ENCODE data around the gene STAT4.

The STAT4 gene

DNA sequence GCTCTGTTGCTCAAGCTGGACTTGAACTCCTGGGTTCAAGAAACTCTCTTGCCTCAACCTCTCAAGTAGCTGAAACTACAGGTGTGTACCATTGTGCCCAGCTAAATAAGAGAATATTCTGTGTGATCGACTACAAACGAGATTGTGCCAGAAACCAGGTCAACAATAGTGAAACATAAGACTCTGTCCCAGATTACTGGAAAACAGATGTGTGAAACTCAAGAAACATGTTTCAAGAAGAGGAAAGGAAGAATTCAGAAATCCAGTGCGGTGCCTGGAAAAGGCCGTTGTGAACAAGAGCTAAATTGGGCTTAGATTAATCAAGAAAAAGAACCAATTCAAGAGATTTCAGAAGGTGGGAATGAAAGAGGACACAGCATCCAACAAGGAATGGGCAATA lies 113.4 kb downstream of the STAT4 start:
- DNase-seq = no peak

DNA sequence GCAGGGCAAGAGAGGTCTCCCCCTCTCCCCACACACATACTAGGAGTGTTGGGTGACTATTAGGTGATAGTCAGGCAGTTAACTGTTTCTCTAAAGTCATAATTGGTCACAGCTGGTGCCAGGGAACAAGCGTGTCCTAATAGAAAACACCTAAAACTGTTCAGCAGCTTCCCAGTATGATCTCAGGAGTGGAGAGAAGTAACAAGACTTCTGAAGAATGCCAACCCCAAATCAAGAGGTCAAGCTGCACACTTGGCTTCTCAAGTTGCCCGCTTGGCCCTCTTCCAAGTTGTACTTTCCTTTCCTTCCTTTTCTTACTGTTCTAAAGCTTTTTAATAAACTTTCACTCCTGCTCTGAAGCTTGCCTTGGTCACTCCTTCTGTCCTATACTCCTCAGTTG lies 114.4 kb downstream of the STAT4 start:
- DNase-seq = no peak

DNA sequence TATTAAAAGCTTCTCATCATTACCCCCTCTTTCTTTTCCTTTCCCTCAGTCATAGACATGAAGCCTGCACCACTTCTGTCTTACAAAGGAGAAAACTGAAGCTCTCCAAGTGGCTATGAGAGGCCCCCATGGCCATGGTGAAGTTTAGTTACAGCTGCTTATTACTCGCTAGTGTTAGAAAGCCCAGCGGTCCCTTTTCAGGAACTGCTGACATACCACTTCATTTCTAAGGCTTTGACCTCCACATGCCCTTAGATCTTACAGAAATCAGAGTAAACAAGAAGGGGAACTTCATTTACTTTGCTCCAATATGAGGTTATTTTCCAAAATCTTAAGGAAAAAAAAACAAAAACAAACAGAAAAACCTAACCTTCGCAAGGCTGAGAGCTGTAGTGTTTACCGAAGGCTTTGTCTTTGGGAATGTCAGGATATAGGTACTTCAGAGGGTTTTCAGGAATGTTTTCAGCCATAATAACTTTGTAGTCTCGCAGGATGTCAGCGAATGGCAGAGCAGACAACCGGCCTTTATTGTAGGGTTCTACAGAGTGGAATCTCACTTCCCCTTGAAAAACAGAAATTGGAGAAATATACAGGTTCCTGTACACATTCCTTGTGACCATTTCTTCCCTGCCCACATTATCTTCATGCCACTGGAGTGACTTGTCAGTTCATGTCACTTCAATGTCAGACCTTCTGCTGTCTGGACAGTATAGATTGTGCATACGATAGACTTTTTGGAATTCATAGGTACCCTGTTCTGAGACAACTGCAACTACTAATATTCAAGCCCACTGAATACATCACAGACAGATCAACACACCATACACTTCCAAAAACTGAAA lies 118.0 kb downstream of the STAT4 start:
- DNase-seq = no peak

DNA sequence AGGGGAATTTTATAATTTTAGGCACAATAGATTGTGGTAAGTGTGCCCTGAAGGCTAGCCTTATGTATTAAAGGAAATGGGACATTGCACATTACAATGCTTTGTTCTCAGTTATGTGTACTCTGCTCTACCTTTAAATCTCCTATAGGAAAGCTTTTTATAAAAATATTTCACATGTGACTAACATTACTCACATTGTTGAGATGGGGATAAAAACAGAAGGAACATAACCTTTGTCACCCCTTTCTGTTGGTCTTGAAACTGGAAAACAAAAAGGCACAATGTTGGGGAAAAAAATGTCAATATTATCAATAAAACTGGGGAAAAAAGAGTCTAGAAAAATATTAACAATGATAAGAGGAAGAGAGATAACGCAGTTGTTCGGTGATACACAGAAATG lies 119.5 kb downstream of the STAT4 start:
- DNase-seq = no peak

DNA sequence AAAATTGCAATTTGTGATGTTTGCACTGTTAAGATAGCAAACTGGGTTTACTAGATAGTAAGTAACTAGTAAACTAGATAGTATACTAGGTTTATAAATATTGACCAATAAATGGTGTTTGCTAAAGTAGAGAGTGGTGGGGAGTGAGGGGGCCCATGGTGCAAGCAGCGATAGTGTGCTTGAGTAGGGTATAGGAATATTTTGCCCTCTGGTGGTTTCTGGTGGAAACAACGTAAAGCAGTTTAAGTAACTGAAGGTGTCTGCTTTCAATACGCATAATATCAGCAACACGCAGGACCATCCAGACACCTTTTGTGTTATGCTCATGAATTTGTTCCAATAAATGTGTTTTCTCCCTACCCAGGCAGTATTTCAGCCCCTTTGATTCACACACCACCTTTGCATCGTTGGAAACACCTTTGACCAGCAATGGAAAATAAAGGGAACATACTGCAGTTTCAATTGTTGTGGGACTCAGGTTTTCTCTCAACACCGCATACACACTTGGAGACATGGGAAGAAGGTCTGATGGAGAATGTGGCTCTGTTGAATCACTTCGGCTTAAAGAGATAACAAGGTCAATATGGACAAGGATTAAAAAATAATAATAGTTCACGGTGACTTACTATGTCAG lies 120.2 kb downstream of the STAT4 start:
- peak; percentile 84 for DNase-seq

DNA sequence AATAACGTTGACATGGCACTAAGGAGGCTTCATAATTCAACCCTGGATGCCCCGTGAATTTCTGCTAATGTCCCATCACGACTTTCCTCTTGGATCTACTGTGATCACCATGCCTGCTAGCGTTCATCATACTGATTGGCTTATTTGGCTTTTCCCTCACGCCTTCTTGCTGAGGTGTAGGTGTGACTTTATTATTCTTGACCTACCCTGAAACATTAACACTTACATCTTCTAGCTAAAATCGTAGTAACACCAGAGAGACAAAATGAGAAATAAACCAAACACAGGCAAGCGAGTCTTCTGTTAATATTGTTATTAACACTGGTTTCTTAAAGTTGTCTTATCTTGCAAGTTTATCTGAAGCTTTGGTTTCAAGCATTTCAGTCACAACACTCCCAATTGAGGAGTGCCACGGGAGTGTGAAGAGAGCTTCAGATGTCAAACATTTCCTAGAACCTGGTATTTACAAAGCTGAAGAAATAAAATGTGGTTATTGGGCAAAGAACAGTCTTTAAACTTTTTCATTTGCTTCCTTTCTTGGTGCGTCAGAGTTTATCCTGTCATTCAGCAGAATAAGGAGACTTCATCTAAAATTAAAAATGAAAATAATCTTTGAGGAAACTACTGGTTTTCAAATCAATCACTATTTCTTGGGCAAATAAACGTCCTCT lies 121.4 kb downstream of the STAT4 start:
- DNase-seq = no peak

DNA sequence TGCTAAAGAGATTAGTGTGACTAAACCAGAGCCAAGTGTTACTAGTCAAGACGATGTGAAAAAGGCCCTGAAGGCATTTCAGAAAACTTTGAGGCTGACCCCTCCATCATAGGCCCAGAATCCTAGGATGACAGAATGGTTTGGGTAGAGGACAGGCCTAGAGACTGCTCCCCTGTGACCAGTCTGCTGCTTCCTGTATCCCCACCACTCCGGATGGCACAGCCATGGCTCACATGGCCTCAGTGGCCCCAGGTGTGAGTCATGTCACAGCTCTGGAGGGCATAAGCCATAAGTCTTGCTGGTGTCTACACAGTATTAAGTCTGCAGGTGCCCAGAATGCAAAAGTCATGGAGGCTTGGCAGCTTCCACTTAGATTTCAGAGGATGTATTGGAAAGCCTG lies 124.4 kb downstream of the STAT4 start:
- DNase-seq = no peak

DNA sequence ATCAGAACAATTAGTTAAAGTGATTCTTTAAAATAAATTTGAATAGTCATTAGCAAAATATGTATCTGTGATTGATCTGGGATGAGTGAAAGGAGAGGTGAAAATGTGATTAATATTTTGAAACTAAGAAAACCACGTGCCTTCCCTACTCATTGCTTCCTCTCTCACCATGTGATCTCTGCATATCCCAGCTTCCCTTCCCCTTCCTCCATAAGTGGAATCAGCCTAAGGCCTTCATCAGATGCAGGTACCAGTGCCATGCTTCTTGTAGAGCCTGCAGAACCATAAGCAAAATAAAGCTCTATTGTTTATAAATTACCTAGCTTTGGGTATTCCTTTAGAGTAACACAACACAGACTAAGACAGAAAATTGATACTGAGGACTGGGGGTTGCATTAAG lies 125.7 kb downstream of the STAT4 start:
- no peak for DNase-seq

DNA sequence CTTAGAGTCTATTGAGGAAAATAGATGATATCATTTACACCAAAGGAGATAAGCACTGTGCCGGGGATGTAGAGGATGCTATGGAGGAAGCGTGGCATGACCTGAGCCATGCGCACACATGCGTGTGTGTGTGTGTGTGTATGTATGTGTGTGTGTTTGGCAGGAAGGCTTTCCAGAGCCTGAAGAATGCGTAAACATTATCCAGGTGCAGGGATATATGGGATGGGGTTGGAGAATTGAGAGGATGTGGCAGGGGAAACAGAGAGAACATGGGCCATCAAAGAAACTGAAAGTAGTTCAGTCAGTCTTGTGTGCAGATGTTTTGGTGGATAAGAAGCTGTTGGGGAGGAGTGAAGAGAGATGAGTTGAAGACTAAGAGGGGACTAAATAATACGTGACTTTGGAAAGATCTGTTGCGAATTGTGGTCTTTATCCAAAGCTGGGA lies 127.5 kb downstream of the STAT4 start:
- DNase-seq = peak; percentile 81

DNA sequence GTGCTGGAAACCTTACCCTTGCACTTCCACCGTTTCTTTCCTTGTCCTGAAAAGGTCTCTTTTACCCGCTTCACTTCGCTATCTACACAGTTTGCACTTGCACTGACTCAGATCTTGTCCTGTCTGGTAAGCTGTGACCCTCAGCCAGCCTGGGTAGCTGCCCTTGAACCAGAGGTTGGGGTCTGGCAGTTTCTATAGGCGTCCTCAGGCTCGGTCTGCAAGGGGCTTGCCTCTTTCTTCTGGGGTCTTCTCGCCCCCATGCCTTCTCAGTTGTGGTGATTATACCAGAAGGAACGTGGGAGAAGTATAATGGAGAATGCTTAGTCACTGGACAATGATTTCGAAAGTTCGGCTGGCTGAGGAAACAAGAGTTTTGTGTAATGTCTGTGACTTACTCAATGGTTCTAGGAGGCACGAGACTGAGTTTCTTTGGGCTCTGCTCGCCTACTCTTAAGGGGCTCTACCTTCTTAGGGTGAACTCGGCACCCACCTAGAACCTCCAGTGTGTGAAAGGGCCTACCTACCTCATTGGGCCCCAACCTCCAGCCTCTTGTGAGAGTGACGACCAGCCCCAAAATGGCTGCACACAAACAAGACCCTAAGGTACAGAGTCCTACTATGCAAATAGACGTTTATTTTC lies 129.9 kb downstream of the STAT4 start:
- peak; percentile 74 for DNase-seq

DNA sequence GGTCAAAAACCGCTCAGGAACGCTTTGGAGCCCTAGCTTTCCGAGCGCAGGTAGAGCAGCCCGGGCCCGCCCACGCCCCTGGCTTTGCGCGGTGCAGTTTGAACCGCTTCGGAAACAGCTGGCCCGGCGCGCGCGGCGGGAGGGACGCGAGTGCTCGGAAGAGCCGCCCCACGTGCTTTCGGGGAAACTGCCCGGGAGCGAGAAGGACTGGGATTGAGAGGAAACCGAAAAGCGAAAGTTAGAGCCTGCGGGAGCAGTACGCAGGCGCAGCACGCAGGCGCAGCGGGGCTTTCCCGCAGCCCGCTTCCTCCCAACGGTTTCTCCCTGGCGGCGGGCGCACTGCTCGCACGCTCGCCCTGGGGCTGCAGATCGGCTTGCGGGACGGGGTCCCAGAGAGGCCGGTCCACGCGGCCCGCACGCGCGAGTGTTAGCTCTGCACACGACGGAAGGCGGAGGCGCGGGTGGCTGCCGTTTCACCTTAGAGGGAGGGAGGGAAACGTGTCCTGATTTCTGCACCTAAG lies 130.5 kb downstream of the STAT4 start:
- peak; percentile 97 for DNase-seq

DNA sequence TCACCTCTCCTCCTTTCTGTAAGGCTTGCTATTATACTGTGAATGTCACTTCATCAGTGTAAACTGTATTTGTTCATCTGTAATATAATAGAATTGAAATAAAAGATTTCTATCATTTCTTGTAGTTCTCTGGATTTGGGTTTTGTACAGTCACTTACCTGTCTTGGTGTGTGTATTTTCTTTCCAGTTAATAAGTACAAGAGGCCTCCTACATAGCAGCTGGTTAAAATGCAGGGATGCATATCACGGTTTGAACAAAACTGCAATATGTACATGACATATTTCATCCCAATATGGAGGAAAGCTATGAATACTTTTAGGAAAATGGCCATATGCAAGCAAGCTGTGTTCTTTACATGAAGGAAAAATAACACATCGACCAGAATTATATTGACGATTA lies 131.4 kb downstream of the STAT4 start:
- no peak for DNase-seq

DNA sequence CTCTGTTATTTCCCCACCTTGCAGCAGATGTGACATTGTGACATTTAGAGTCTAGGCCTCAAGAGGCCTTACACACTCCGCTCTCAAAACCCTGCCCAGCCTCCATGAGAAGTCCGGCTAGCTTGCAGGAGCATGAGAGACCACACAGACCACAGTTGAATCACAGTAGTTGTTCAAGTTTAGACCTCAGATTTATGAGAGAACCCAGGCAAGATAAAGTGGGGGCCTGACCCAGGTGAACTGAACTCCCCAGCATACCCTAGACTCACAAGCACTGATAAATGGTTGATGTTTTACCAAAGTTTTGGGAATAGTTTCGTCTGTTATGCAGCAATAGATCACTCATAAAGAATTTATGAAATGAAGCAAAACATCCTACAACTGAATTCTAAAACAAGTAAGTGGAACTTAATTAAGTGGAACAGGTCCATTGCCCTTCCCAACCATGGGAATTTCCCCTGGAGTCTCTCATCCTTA lies 132.1 kb downstream of the STAT4 start:
- no peak for DNase-seq

DNA sequence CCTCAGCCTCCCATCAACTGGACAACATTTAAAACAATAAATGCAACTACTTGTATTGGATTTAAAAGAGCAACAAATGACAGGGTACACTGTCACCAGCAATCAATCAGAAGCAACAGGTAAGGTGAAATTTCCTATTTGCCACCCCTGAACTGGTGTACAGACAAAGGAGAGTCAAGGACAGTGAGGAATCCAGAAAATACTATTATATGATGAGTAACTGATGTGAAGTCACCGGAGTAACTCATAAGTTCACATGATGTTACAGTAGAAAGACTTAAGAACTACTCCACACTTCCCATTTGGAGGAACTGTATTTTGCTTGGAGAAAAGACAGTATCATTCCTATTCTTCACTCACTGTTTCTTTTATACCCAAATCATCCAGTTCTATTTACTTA lies 132.7 kb downstream of the STAT4 start:
- DNase-seq = no peak

DNA sequence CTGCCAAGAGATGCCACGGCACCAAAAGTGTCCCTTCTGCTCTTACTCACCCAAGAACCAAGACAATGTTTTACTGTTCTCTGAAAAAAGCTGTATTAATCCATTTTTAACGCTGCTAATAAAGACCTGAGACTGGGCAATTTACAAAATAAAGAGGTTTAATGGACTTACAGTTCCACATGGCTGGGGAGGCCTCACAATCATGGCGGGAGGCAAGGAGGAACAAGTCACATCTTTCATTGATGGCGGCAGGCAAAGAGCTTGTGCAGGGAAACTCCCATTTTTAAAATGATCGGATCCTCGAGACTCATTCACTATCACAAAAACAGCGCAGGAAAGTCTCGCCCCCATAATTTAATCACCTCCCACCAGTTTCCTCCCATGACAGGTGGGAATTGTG lies 135.0 kb downstream of the STAT4 start:
- no peak for DNase-seq

DNA sequence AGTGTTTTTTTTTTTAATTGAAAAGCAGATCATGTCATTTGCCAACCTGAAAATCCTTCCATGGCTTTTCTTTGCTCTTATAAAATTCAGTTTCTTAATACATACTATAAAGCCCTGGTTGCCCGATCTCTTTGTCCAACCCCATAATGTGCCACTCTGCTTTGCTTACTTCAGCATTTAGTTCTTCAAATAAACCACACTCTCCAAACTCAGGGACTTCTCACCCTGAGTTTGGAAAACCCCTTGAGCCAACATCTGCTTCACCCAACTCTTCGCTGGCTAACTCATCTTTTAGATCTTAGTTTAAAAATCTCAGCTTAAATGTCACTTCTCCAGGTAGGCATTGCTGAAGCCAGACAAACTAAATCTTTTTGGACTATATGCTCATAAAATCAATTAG lies 135.6 kb downstream of the STAT4 start:
- no peak for DNase-seq

DNA sequence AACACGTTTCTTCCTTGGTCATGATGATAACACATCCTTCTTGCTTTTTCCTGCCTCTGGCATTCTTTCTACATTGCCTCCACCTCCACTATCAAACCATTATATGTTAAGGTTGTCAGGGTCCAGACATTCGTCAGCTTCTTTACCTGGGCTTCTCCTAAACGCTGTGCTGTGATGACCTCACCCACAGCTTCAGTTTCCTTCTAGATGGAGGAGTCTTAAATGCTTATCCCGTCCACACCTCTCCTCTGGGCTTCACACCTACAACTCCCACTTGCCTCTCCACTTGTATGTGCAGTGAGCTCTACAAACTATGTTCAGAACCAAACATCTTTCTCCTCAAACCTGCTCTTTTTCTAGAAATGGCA lies 136.2 kb downstream of the STAT4 start:
- DNase-seq = no peak

DNA sequence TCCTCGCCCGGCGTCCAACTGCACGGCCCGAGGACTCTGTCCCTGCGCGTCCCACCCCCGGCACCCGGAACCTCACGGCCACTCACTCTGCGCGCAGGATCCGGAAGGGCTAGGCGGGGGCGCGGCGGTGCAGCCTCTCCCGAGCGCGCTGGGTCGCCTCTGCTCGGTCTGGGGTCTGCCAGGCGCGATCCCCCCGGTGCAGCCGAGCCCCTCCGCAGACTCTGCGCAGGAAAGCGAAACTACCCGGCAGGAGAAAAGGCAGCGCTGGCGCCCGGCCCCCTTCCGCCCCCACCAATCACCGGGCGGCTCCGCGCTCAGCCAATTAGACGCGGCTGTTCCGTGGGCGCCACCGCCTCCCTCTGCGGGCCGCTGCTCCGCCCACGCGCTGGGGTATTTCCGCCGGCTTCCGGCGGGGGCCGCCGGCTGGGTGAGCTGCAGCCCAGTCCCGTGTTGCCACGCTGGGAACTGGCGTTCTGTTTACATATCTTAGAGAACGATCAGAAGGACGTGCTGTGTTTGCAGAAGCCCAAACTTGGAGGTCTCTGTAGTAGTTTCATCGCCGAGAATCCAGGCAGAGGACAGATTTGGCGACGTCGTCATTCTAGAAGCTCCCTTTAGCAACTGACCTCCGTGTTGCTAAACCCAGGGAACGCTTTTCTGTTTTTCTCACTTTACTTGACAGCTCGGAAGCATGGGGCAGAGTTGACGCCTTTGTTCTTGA lies 136.7 kb downstream of the STAT4 start, which contains the start of gene STAT1:
STAT1 (minus strand) TSS at position 240 of the 721 bp plus-strand sequence. CDS start 4,168 bp downstream, outside the sequence.
- DNase-seq = peak; percentile 92

DNA sequence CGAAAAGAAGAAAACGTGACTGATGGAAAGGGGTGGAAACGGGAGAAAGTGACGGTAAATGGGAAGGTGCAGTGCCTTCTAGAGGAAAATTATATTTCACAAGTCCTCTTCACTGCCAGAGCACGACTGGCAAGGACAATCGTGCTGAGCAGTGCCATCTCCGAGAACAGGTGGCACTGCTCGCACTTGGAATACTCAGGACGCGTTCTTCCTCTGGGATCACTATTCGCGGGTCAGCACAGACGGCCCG lies 137.2 kb downstream of the STAT4 start:
- DNase-seq = no peak

DNA sequence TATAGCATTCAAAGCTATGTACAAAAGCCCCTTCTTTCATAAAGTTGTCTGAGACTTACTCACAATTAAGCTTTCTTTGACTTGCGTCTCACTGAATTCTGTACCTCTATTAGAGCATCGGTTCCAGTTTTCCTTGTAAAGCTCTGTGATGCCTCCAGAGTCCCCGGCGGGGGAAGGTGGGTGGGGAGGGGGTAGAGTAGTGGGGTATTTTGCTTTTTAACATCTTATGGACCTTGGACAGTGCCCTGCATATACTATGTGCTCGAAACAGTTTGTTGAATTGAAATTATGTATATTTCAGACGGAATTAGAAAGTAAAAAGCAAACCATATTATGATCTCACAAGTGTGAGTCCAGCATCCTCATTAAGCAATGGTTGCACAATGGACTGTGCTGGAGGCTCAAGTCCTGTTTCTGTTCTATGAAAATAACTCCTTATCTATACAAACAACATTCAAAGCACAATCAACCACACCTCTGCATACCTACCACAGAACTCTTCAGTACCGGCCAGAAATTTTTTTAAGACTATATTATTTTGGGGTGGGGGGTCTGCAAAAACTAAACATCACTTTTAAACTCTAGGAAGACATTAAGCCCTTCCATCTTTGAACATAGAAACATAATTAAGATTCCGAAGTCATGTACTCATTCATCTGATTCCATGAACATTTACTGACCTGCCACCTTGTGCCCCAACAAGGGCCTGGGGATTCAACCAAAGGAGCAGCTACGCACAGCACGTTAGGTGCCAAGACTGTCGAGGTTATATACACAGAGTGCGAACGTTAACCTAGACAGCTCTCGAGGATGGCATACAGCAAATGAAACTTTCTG lies 137.7 kb downstream of the STAT4 start:
- peak; percentile 68 for DNase-seq

DNA sequence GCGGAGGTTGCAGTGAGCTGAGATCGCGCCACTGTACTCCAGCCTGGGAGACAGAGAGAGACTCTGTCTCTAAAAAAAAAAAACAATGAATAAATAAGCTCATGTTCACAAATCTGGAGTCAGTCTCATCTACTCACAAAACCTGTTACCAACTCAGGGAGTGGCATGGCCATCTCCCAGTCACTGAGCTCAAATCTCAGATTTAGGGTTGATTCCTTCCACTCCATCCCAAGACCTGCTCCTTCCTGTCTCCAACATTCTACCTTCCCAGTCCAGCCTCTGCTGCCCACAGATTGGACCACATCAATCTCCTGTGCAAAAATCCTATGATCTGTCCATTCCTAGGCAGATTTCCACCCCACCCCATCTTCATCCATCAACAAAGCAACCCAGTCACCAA lies 138.4 kb downstream of the STAT4 start:
- DNase-seq = no peak
